Fibroblast of pulmonary artery (primary cell): Measurements from ENCODE around the gene CCL1.

Source experiments
- DNase-seq: peaks from one replicate; pipeline ENCODE4 v3.0.0-alpha.2; 2010; ENCODE audit warnings: low read depth
- H3K4me3 ChIP-seq: replicated peaks from 2 replicates; pipeline ENCODE4 v1.5.1; 2011; ENCODE audit warnings: low read depth, mild to moderate bottlenecking, control low read depth, low read length, moderate library complexity
- CTCF ChIP-seq: IDR thresholded peaks from 2 replicates; pipeline ENCODE4 v1.5.1; 2011; ENCODE audit warnings: mild to moderate bottlenecking, control low read depth, low read length, inconsistent platforms; ENCODE audit errors: missing control alignments

CCL1 gene

GRCh38 chr17:34384822-34385605 lies 22.0 kb upstream of the CCL1 start:
- H3K4me3 ChIP-seq = no peak overlapping the region
- TF ChIP-seq CTCF = no peak
- DNase-seq = no peak

DNA sequence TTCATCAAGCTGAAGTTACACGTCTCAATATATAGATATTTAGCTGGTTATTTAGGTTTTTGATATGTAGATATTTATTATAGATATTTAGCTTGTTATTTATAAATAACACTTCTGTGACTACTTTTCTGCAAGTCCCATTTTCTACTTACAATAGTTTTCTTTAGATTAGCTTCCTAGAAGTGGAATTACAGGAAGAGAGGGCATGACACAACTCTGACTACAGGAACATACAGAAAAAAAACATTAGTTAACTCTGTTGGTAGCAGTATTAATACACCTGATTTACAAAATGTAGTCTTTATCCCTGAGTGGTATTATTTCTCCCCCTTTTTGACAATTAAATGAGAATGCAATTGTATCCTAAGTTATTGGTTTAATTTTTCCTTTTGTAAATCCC lies 21.2 kb upstream of the CCL1 start:
- no peak for TF ChIP-seq CTCF
- no peak for DNase-seq
- H3K4me3 ChIP-seq = no peak overlapping the region

- DNase-seq = no peak
- TF ChIP-seq CTCF = no peak
- H3K4me3 ChIP-seq = no peak overlapping the region
These were observed 20.2 kb upstream of the CCL1 start for GRCh38 chr17:34383216-34383615.

- TF ChIP-seq CTCF = no peak
- H3K4me3 ChIP-seq = no peak overlapping the region
- DNase-seq = peak; percentile 42
These were observed 19.6 kb upstream of the CCL1 start for GRCh38 chr17:34382621-34383124.

- TF ChIP-seq CTCF = no peak
- no peak overlapping the region for H3K4me3 ChIP-seq
- DNase-seq = peak; percentile 38
These were observed 16.8 kb upstream of the CCL1 start for GRCh38 chr17:34379868-34380267.

DNA sequence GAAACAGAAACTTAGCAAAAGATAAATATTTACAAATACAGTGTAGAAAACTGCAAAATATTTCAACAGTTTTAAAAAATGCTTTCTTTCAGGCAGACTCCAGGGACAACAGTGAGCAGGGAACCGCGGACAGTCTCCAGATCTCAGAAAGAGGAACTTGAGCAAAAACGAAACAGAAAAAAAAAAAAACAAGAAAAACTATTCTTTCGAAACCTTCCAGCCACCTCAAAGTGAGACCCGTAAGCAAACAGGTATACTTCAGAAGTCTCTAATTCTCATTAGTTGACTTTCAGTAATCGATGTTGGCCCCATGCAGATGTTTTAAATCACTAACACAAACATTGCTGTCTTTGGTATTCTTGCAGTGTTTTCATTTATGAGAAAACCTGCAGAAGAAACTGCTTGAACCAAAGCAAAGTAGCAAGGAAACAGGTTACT lies 15.7 kb upstream of the CCL1 start:
- DNase-seq = peak; percentile 23
- H3K4me3 ChIP-seq = no peak overlapping the region
- no peak for TF ChIP-seq CTCF
